A549 (cell line): ENCODE measurements around the gene MIA.

ENCODE experiments used
- CHD2 ChIP-seq: fragments of 150-350 bp; IDR thresholded peaks from 2 replicates; pipeline ENCODE4 v1.6.1; 2014; ENCODE audit warnings: low read length; ENCODE audit not compliant: partially characterized antibody
- CHD4 ChIP-seq: fragments of 200-600 bp; sonication (generic); IDR thresholded peaks from 2 replicates; pipeline ENCODE4 v1.6.1; 2016; ENCODE audit warnings: antibody characterized with exemption, mild to moderate bottlenecking, borderline replicate concordance
- CTCF ChIP-seq: fragments of >200 bp; sonication (Bioruptor Twin); formaldehyde crosslinking; IDR thresholded peaks from 3 replicates; pipeline ENCODE4 v1.5.1; 2016
- HMGXB4 ChIP-seq: fragments of 250-450 bp; sonication (Bioruptor Pico); IDR thresholded peaks from 2 replicates; pipeline ENCODE4 v1.5.0; 2021; ENCODE audit warnings: mild to moderate bottlenecking, moderate library complexity, borderline replicate concordance
- MYC ChIP-seq: IDR thresholded peaks from 2 replicates; pipeline ENCODE4 v1.6.1; 2012; ENCODE audit warnings: mild to moderate bottlenecking, inconsistent platforms, low read length, improper control_type of control experiment, borderline replicate concordance
- POLR2A ChIP-seq: IDR thresholded peaks from 2 replicates; pipeline ENCODE4 v1.6.1; 2012; ENCODE audit warnings: mild to moderate bottlenecking, low read length
- ZSCAN20 ChIP-seq: fragments of 250-450 bp; sonication (Bioruptor Pico); IDR thresholded peaks from 2 replicates; pipeline ENCODE4 v1.8.0; 2022; ENCODE audit warnings: mild to moderate bottlenecking, moderate library complexity

- TF ChIP-seq ZSCAN20 (CRISPR knock-in tag) (no peak), POLR2A (no peak), CTCF (no peak), HMGXB4 (CRISPR knock-in tag) (no peak), CHD2 (no peak), CHD4 (no peak), MYC (no peak)
These were observed 38.7 kb upstream of the MIA start for GRCh38 chr19:40736661-40737060.
